Stimulated activated CD4-positive, alpha-beta T cell treated with anti-CD3 and anti-CD28 coated beads, Interleukin-4, amount 100 ng/mL, for 24 hours (primary cell): ENCODE results near the gene RBKS.

Experiments
- DNase-seq: peaks from one replicate; pipeline ENCODE4 v3.0.0-alpha.2; 2020

Gene RBKS

DNA sequence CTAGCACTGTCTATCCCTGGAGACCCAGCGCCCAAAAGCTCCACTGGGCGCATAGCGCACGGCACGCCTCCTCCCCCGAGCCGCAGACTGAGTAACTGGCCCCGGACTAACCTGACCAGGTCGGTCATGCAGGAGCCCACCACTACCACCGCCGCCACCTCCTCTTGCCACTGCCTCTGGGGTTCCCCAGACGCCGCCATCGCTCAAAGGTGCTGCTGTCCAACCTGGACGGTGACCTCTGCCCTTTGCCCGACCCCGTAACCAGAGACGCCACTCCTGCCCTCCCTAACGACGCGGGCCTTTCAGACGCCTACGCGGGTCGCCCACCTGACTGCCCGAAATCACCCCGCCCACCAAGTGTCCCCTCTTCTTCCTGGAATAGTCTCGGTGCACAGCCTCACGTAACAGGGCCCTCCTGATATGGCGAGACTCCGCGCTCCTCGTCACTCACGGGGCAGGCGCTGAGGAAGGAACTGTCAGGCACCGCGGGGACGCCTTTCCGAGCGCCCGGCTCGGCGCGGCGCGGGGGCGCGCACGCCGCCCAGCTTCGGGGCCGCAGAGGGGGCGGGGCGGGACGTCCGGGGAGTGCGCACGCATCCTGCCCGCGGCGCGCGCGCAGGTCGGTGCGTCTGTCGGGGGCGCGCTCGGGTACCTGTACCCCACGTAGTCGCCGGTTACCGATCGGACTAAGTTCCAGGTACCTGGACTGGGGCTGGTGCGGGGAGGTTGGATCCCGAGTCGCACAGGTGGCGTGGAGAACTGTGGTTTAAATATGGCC is at the start of gene RBKS, which contains the start of gene BABAM2:
Gene RBKS, minus strand, starts transcription at position 242 of the 778 bp plus-strand sequence. Its CDS starts 42 bp downstream, at position 200.
Gene BABAM2, plus strand, starts transcription at position 584 of the 778 bp plus-strand sequence. CDS start 3,828 bp downstream, outside the sequence.
- peak; percentile 88 for DNase-seq

DNA sequence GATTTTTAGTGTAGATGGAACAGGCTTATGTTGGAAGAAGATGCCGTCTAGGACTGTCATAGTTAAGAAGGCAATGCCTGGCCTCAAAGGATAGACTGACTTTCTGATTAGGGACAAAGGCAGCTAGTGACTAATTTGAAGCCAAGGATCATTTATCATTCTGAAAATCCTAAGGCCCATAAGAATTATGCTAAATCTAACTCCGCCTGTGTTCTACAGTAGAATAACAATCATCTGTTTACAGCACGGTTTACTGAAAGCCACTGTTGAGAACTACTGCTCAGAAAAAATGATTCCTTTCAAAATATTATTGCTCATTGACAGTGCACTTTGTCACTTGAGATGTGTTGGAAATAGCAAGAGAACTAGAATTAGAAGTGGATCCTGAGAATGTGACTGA is 44.8 kb upstream of the RBKS start:
- no peak for DNase-seq

DNA sequence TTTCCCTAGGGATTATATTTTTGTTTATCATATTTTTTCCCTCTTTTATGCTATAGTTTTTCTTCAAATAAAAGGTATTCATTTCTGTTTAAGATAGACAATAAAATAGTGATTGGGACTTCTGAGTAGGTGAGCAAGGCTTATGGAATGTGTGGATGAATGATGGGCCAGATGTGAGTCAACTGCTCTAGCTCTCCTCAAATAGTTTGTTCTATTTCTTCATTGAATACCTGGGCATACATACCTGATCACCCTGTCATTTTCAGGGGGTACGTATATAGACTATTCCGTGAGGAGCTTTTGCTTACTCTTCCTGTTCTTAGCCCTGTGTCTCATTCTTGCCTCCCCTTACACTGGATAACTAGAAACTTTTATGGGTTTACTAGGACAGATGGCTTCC is 42.2 kb upstream of the RBKS start:
- DNase-seq: no peak

DNA sequence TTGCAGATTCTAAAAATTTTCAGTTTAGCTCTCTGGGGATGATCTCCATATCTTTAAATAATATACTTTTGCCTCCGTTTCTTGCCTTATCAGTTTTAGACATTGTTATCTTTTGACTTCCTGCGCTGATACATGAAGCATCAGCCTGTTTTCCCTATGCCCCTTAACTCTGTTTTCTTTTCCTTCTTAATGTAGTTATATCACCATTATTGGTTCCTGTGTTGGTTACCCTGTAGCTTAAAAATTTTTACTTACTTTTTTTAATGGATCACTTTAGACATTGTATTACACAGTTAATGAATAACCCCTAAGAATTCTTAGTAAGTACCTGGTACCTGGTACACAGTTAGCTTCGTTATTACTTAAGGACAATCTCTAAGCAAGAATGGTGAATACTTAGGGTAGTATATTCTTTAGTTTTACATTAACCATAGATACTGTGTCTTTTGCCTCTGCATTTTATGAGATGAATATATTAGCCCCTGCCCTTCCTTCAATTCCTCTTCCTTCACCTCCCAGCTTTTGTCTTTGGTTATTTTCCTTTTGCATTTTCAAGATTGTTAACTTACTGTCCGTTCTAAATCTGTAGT is 41.3 kb upstream of the RBKS start:
- no peak for DNase-seq

DNA sequence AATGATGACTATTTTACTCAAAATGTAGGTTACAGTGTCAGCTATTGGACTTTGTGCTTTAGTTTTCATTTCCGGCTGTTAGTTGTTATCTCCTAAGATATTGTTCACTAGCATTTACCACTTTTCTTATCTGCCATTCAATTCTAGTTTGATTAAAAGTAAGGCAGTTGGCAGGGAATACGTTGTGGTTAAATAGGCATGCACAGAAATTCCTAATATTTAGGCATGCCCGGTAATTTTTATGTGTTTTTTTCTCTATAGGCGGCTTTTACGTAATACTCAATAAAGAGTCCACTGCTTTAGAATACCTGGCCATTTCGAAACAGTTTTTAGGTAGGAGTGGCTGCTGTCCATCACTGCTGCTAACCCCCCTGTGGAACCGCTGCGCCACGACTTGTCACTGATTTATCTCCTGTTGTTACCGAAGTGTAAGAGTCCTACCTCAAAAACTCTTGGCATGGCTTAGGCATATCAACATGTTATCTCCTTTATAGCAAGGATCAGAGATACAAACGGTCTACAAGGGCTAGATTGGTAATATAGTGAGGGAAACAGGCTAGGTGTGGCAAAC is 39.8 kb upstream of the RBKS start:
- no peak for DNase-seq

DNA sequence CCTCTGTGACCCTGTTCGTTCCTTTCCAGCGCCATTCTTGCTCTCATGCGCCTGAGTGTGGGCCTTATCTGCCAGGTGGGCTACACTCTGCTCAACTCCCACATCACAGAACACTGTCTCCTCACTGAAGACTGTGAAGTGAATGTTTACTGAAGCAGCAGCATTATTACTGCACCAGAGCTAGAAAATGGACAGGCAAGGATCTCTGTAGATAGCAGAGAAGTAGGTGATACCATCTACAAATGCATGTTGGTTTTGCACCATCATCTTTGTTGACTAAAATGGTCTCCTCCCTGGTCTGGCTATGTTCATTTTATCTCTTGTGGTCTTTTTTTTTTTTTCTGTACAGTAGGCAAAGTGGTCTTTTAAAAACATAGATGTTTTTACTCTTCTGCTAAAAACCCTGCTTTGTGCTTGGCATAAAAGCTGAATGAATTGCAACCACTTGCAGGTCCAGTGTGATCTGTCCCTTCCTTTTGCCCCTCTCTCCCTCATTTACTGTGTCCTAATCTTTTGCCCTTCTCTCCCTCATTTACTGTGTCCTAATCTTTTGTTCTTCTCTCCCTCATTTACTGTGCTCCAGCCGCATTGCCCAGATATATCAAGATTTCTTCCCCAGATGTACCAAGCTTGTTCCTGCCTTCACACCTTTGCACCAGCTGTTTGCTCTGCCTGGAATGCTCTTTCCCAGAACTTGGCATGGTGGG is 35.7 kb upstream of the RBKS start:
- DNase-seq: no peak

DNA sequence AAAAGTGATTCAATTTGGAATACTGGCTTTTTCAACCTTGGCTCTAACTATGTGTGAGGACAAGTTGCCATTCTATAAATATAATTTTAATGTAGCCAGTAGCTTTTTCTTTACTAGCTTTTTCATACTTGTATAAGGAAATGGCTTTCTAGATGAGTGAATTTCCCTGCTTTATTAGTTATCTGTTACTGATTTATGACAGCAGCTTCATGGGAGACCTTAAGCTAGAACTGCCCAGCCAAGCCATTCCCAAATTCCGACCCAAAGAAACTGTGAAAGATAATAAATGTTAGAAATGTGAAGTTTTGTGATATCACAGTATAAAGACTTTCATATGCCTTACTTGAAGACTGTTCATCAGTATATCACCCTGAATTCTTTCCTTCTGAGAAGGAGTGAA is 32.7 kb upstream of the RBKS start:
- no peak for DNase-seq

DNA sequence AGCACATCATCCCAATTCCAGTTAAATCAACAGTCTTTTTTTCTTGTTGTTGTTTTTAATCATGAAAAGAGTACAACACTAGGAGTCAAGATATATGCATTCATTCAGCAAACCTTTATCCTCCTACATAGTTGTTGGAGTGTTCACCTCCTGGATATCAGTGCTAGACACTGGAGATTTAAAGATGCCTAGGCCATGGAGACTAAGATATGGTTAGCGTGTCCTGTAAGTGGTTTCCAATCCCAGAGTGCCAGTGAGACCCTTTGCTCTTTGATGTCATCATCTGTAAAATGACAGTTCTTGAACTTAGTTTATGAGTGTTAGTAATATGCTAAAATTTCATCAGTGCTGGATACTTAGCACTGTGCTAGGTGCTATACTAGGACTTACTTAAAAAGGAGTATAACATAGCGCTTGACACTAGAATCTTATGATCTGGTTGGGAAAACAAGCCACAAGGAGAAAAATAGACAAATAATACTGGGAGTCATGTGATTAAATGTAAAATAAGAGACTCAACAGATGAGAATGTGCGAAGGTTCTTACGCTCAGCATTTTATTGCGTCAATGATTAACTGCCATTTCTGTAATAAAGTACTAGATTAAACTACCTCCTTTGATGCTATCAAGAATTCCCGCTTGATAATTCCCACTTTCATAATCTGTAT is 31.8 kb upstream of the RBKS start:
- no peak for DNase-seq

DNA sequence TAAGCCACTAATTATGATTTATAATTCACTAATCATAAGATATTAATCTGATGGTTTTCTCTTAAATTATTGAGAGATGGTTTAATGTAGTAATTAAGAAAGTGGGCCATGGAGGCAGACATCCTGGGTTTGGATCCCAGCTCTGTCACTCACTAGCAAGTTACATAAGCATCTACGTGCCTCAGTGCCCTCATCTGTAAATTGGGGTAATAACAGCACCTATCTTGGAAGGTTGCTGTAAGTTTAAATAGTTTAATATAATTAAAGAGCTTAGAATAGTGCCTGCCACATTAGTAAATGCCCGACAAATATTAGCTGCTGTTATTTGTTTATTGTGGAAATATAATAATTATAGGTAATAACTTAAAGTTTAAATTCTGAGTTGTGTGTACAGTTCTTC is 31.2 kb upstream of the RBKS start:
- DNase-seq: no peak

DNA sequence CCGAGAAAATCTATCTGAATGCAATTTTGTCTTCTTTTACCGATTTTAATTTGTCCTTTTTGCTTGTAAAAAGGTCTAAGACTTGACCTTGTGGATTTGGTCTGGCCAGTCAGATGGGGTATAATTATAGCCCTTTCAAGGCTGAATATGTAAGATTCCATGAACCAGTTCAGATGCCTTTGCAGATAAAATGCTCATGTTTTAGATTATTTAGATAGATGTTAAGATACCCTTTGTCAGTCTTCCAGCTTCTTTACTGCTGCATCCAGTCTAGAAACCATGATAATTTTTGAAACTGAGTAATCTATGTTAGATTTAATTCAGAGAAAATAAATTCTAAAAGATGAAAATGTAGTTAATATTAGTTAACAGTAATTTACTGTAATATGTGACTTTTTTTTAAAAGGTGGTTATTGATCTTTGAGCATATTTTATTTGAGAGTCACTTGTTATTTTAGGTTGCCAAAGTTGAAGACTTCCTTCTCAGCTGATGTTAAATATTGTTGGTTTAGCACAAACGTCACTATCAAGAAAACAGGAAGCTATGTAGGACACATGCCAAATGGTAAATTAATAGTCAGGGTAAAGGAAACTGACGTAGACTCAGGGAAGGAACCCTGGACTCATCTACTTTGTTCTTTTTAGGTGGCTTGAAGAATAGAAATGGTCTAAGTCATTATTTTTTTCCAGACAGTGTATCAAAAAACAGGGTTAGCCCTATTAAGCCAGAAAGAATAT is 30.1 kb upstream of the RBKS start:
- no peak for DNase-seq

DNA sequence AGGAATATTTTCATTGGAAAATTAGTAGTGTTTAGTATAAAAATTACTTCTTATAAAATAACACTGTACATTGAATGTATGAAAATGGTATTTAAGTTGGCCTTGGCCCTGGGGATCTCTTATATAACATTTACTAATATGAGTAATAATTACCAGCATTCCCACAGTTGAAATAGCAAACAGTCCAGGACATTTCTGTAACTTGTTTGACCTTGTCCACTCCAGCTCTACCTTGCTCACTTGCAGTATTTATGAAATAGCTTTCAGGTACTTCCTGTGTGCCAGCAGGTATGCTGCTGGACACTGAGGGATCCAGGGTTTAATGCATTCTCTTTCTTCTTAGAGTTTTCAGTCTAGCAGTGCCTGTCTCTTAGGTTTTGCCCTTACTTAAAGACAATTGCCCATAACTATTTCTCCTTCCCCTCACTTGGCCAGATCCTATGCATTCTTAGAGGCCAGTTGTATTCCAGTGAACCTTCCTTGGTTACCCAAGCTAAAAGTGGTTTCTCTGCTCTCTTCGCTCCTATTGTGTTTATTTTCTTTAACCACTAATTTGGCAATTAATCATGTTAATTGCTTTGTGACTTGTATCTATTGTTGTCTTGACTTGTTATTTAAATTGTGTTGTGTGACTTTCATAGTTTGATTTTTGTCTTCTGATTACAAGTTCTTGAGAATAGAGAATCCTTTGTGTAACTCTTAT is 26.3 kb upstream of the RBKS start:
- no peak for DNase-seq

DNA sequence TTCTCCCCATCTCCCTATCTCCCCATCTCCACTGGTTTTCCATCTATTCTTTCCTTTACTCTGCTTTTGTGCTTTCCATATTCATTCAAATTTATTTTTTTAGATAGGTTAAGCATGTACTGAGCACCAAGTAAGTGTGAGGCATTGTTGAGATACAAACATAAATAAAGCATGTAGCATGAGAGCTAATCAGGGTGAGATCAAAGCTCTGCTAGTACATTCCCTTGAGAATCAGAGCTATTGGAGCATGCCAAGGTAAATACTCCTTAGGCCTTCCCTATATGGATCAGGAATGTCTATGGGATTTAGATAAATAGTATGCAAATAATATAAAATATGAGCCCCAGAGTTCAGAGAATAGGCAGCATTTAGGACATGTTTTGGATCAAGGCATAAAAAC is 25.7 kb upstream of the RBKS start:
- no peak for DNase-seq

DNA sequence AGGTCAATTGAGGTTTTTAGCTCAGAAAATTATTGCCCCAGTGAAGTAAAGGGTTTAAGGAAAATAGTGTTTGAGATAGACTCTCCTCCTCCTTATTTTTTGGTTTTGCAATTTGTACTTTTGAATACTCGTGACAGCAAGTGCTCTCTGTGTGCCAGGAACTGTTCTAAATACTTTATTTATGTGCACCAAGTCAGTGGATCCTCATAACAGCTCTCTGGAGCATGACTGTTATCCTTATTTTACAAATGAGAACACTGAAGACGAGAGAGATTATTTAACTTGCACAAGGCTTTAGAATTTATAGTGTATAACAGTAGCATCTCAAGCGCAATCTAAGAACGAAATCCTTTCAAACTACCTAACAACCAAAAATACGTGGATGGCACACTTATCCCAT is 25.0 kb upstream of the RBKS start:
- DNase-seq: no peak

DNA sequence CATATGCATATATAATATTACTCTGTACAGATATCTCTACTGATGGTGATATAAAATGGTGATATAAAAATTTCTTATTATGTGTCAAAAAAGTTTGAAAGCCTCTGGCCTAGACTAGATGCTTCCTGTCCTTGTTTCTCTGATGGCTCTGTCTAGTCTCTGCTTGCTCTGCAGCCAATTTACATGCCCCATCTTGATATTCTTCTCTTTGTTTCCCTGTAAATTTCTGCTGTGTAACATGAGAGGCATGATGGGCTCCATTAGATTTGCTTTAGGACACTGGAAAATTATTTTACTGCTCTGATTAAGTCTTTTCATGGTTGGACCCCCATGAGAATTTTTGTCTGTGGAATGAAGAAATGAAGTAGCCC is 24.6 kb upstream of the RBKS start:
- no peak for DNase-seq

DNA sequence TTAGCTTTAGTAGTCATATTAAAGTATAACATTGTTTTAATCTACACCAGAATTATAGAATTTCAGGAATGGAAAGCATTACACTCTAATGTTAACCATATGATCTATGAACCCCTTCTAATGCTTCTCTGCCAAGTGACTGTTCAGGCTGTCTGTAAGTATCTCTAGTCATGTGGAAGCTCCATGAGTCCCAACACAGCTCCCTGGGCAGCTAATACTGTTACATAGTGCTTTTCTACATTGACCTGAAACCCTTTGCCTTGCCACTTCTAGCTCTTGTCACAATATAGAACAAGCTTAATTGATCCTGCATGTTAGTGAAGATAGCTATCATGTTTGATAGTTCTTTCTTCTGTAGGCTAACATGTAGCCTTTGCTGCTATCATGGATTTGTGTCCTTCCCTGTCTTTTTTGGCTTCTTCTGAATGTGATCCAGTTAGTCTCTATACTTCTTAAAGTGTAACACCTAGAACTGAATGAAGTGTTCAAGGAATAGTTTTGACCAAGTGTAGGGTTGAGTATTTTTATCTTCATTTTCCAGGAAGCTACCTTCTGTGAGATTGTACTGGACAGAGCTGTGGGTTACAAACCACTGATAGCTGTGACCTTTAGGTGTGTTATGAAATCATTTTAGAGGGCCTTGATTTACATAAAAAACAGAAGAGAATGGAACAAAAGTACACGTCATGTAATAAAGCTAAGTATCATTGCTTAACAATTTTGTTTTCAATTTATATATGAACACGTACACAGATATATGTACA is 24.0 kb upstream of the RBKS start:
- no peak for DNase-seq

DNA sequence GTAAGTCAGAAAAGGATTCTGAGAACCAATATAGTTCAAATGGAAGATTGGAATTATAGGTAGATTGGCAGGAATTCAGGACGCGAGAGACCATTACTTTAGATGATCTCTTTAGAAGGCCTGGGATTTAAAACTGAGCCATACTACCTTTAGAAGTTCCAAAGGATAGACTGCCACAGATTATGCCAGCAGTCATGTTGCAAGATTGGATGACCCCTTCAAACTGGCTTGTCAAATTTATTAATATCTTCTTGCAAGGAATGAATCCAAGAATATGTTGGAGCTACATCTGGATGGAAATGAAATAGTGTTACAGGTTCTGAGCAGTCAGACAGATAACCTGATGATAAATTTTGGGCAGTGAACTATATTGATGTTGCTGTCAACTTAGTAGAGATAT is 22.3 kb upstream of the RBKS start:
- DNase-seq: no peak

DNA sequence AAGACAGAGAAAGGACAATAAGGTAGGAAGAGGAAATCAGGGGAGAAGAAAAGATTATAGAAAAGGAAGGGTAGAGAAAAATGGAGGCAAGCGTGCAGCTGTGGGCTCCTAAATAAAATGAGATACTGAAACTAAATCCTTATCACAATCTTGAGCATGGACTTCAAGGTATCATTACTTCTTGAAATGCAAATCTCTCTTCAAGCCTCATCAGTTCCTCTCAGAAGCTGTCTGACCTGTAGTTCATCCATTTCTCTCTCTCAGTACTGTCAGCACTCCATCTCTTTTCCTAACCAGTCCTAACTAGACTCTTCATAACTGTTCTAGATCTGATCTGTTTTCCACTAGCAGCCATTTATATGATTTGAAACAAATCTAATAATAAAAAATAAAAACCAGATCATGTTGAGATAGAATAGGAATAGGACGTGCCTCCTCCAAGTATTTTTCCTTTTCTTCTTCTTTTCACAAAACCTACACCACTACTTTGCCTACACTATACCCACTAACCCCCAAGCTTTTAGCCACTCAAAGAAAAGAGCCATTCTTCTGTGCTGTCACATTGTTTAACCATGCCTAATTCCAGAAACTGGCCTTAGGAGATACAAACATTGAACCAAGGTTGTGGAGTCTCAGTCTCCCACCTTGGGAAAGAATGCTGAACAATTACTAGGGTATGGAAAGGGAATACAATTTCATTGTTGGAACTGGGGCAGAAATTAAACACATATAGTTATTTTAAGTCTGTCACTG is 21.4 kb upstream of the RBKS start:
- no peak for DNase-seq

DNA sequence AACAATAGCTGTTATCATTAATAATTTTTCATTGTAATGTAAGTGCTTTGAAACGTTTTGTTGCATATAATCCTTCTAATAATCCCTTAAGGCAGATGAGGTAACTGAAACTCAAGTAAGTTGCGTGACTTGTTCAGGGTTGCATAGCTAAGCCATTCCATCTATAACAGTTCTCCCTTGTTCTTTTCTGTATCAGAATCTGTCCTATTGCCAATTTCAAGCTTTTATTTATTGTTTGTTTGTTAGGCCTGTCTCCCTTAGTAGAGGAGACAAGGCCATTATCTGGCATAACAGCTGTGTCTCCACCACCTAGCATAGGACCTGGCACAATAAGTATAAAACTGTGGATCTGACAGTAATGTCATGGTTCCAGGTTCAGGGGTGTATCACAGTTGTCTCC is 19.7 kb upstream of the RBKS start:
- no peak for DNase-seq

DNA sequence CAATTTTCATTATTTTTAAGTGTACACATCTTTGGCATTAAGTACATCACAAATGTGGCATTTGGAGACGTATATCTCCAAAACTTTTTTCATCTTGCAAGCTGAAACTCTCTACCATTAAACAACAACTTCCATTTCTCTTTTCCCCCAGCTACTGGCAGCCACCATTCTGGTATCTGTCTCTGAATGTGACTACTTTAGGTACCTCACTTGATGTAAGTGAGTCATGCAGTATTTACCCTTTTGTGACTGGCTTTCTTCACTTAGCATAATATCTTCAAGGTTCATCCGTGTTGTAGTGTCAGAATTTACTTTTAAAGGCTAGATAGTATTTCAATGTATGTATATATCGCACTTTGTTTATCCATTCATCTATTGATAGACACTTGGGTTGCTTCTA is 17.4 kb upstream of the RBKS start:
- DNase-seq: no peak

DNA sequence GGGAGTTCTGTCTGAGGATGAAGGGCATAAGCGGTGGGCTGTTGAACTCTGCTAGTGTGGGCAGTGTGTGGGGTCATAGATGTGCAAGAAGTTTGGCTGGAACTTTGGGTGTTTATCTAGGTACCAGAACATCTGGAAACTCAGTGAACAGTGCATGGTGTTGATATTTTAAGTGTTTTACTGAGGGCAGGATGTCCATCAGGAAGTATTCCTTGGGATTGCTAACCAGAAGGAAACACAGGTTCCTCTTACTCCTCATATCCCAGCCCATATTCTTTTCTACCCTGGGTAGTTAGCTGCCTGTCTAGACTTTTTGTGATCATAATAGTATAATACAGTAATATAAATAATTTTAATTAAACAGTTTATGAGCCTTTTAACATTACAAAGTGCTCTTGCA is 15.9 kb upstream of the RBKS start:
- DNase-seq: no peak

DNA sequence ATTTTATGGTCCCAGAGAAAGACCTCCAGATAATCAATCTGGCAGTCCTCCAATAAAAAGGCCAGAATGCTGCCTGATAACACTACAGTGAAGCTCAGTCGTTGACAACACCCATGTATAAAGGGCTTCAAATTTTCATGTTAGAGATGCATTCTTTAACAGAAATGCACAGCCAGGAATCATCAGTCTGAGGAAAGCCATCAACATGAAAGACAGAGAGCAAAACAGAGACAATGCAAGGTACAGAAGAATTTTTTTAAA is 14.1 kb upstream of the RBKS start:
- DNase-seq: no peak
